Fibroblast of villous mesenchyme (primary cell): ENCODE measurements around the gene CNOT2. TPM values are rescaled to one million over a fixed set of nuclear protein-coding genes. Genes with fewer than 3 reads are reported as not detected.

ENCODE experiments used
- DNase-seq: peaks from one replicate; pipeline ENCODE4 v3.0.0-alpha.2; 2010; ENCODE audit warnings: low read depth
- H3K4me3 ChIP-seq: 2 replicates; pipeline ENCODE4 v1.5.1; 2011; ENCODE audit warnings: low read depth, mild to moderate bottlenecking, low read length
- total RNA-seq: library from RNA; depleted of rRNA; stranded (reverse); fragments of >200 nt; gene quantifications from 2 replicates; pipeline ENCODE4 v1.2.3, GENCODE V29; 2012
- TF ChIP-seq, protein P1 (sequence below): IDR thresholded peaks from 2 replicates; pipeline ENCODE4 v1.5.1; 2012; ENCODE audit warnings: low read depth, mild to moderate bottlenecking, low read length; ENCODE audit not compliant: insufficient read depth

Gene CNOT2
- total RNA-seq, 1 donor, result 186 TPM

DNA sequence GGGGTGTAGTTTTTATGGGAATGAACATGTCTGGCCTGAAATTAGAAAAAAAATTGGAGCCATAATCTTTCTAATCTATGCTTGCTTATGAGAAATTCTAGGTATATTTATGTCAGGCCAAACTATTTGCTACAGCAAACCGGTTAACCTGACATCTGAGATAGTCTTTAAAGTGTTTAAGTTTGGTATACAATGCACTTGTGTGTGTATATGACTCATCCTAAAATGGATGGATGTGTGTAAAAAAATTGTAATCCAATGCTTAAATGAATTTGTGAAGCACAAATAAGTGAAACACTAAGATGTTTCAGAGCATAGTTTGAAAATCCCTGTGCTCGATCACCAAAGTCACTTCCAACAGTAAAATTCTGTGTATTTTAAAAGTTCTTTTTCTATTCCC lies 6.7 kb downstream of the CNOT2 start:
- H3K4me3 ChIP-seq, result no peak overlapping the region
- no peak for DNase-seq
- TF ChIP-seq, protein P1, sequence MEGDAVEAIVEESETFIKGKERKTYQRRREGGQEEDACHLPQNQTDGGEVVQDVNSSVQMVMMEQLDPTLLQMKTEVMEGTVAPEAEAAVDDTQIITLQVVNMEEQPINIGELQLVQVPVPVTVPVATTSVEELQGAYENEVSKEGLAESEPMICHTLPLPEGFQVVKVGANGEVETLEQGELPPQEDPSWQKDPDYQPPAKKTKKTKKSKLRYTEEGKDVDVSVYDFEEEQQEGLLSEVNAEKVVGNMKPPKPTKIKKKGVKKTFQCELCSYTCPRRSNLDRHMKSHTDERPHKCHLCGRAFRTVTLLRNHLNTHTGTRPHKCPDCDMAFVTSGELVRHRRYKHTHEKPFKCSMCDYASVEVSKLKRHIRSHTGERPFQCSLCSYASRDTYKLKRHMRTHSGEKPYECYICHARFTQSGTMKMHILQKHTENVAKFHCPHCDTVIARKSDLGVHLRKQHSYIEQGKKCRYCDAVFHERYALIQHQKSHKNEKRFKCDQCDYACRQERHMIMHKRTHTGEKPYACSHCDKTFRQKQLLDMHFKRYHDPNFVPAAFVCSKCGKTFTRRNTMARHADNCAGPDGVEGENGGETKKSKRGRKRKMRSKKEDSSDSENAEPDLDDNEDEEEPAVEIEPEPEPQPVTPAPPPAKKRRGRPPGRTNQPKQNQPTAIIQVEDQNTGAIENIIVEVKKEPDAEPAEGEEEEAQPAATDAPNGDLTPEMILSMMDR, result no peak

GRCh38 chr12:70251226-70251625 lies 8.0 kb downstream of the CNOT2 start:
- TF ChIP-seq, protein P1, result no peak
- no peak overlapping the region for H3K4me3 ChIP-seq
- DNase-seq, result no peak

DNA sequence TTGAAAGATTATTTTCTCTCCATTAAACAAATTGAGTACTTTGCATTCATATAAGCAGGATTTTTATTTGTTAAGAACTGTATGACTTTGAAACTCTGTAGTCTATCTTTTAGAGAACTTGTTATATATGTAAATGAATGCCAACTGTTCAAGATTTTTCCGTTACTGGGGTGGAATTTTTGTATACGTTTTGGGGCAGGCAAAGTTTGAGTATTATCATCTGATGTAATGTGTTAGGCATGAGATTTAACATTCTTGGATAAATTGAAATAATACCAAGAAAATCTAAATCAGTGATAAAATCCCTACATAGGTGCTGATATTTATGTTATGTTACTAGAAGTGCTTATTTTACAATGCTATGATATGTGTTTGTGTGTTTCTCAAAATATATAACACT lies 8.4 kb downstream of the CNOT2 start:
- no peak overlapping the region for H3K4me3 ChIP-seq
- no peak for DNase-seq
- TF ChIP-seq, protein P1, result no peak

- TF ChIP-seq, protein P1, result no peak
- H3K4me3 ChIP-seq, result no peak overlapping the region
- peak; percentile 66 for DNase-seq
Measured at GRCh38 chr12:70252832-70253231, 9.6 kb downstream of the CNOT2 start.

DNA sequence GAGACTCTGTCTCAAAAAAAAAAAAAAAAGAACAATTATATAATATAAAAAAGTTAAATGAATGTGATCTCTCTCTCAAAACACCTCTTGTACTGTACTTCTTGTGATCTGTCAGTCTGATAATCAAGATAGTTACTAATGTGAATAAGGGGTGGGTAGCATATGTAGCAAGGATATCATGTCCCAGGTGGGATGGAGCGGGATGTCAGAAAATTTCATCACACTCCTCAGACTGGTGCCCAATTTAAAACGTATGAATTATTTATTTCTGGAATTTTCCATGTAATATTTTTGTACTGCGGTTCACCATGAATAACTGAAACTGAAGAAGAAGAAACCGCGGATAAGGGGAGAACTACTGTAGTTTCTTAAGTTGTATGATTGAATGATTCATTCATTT lies 11.0 kb downstream of the CNOT2 start:
- no peak for DNase-seq
- TF ChIP-seq, protein P1, result no peak
- no peak overlapping the region for H3K4me3 ChIP-seq

GRCh38 chr12:70254846-70255245 lies 11.6 kb downstream of the CNOT2 start:
- no peak overlapping the region for H3K4me3 ChIP-seq
- TF ChIP-seq, protein P1, result no peak
- no peak for DNase-seq

DNA sequence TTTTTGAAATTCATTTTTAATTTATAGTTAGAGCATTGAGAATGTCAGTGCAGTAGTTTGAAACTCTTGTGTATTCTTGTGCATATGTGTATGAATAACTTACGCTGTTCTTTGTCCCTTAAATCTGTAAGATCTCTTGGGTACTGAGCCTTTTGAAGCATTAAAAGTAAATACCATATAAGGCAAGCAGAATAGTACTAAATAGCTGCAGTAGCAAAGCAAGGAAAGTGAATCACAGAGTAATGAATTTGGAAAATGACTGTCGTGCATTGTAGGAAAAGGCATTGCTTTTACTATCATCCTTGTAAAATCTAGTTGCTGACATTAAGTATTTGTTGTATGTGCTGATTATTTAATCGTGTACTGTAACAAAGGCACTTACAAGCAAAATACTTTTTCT lies 12.1 kb downstream of the CNOT2 start:
- TF ChIP-seq, protein P1, result no peak
- no peak for DNase-seq
- H3K4me3 ChIP-seq, result no peak overlapping the region
